ENCODE results near the gene G0S2.

G0S2 gene

GRCh38 chr1:209675565-209676154, 448 bp downstream of the G0S2 start:
- H3K9ac ChIP-seq (ENCODE audit: low read depth in 1 of 2, low read length in 2 of 2), result peak overlapping the region in 1 of 2 donors; percentile 75
- H3K27me3 ChIP-seq (ENCODE audit: control insufficient read depth in 2 of 2, insufficient read depth in 2 of 2, low read length in 2 of 2), result no peaks in the 10 kb centered on the region
- peaks cover 7 to 23% of the 10 kb centered on the region in 2 donors for H3K4me1 ChIP-seq (ENCODE audit: control insufficient read depth in 2 of 2, insufficient read depth in 2 of 2, low read length in 2 of 2)
- H3K27ac ChIP-seq (ENCODE audit: low read depth in 2 of 2, low read length in 2 of 2), result peak overlapping the region in 1 of 2 donors; percentile 35
- peak overlapping the region; percentile 68 to 76 for H3K4me3 ChIP-seq (ENCODE audit: low read length in 2 of 2)
- H3K36me3 ChIP-seq (ENCODE audit: control insufficient read depth in 2 of 2, insufficient read depth in 2 of 2, low read length in 2 of 2), result no peaks in the 10 kb centered on the region
- peaks cover 0 to 3% of the 10 kb centered on the region in 2 donors for H3K9me3 ChIP-seq (ENCODE audit: control insufficient read depth in 2 of 2, low read length in 2 of 2)

- H3K27ac ChIP-seq (ENCODE audit: low read depth in 2 of 2, low read length in 2 of 2), result no peak overlapping the region
- H3K27me3 ChIP-seq (ENCODE audit: control insufficient read depth in 2 of 2, insufficient read depth in 2 of 2, low read length in 2 of 2), result peaks cover 0 to 3% of the 10 kb centered on the region in 2 donors
- no peaks in the 10 kb centered on the region for H3K36me3 ChIP-seq (ENCODE audit: control insufficient read depth in 2 of 2, insufficient read depth in 2 of 2, low read length in 2 of 2)
- no peak overlapping the region for H3K4me3 ChIP-seq (ENCODE audit: low read length in 2 of 2)
- no peaks in the 10 kb centered on the region for H3K9me3 ChIP-seq (ENCODE audit: control insufficient read depth in 2 of 2, low read length in 2 of 2)
- peaks cover 4 to 17% of the 10 kb centered on the region in 2 donors for H3K4me1 ChIP-seq (ENCODE audit: control insufficient read depth in 2 of 2, insufficient read depth in 2 of 2, low read length in 2 of 2)
- H3K9ac ChIP-seq (ENCODE audit: low read depth in 1 of 2, low read length in 2 of 2), result no peak overlapping the region
These were observed 3.8 kb downstream of the G0S2 start for GRCh38 chr1:209678981-209679539.

- Histone ChIP-seq H3K4me1 (ENCODE audit: control insufficient read depth in 2 of 2, insufficient read depth in 2 of 2, low read length in 2 of 2) (no peaks in the 10 kb centered on the region), H3K36me3 (ENCODE audit: control insufficient read depth in 2 of 2, insufficient read depth in 2 of 2, low read length in 2 of 2) (no peaks in the 10 kb centered on the region), H3K9me3 (ENCODE audit: control insufficient read depth in 2 of 2, low read length in 2 of 2) (no peaks in the 10 kb centered on the region), H3K9ac (ENCODE audit: low read depth in 1 of 2, low read length in 2 of 2) (no peak overlapping the region), H3K27me3 (ENCODE audit: control insufficient read depth in 2 of 2, insufficient read depth in 2 of 2, low read length in 2 of 2) (peaks cover 0 to 3% of the 10 kb centered on the region in 2 donors), H3K4me3 (ENCODE audit: low read length in 2 of 2) (no peak overlapping the region), H3K27ac (ENCODE audit: low read depth in 2 of 2, low read length in 2 of 2) (no peak overlapping the region)
These were observed 10.6 kb downstream of the G0S2 start for GRCh38 chr1:209685821-209686220.

GRCh38 chr1:209686322-209686721, 11.1 kb downstream of the G0S2 start:
- H3K36me3 ChIP-seq (ENCODE audit: control insufficient read depth in 2 of 2, insufficient read depth in 2 of 2, low read length in 2 of 2), result no peaks in the 10 kb centered on the region
- H3K4me3 ChIP-seq (ENCODE audit: low read length in 2 of 2), result no peak overlapping the region
- H3K4me1 ChIP-seq (ENCODE audit: control insufficient read depth in 2 of 2, insufficient read depth in 2 of 2, low read length in 2 of 2), result no peaks in the 10 kb centered on the region
- H3K9ac ChIP-seq (ENCODE audit: low read depth in 1 of 2, low read length in 2 of 2), result no peak overlapping the region
- H3K27me3 ChIP-seq (ENCODE audit: control insufficient read depth in 2 of 2, insufficient read depth in 2 of 2, low read length in 2 of 2), result peaks cover 0 to 3% of the 10 kb centered on the region in 2 donors
- no peaks in the 10 kb centered on the region for H3K9me3 ChIP-seq (ENCODE audit: control insufficient read depth in 2 of 2, low read length in 2 of 2)
- H3K27ac ChIP-seq (ENCODE audit: low read depth in 2 of 2, low read length in 2 of 2), result no peak overlapping the region

- Histone ChIP-seq H3K4me3 (ENCODE audit: low read length in 2 of 2) (no peak overlapping the region), H3K9me3 (ENCODE audit: control insufficient read depth in 2 of 2, low read length in 2 of 2) (no peaks in the 10 kb centered on the region), H3K27me3 (ENCODE audit: control insufficient read depth in 2 of 2, insufficient read depth in 2 of 2, low read length in 2 of 2) (no peaks in the 10 kb centered on the region), H3K4me1 (ENCODE audit: control insufficient read depth in 2 of 2, insufficient read depth in 2 of 2, low read length in 2 of 2) (no peaks in the 10 kb centered on the region), H3K27ac (ENCODE audit: low read depth in 2 of 2, low read length in 2 of 2) (no peak overlapping the region), H3K36me3 (ENCODE audit: control insufficient read depth in 2 of 2, insufficient read depth in 2 of 2, low read length in 2 of 2) (no peaks in the 10 kb centered on the region), H3K9ac (ENCODE audit: low read depth in 1 of 2, low read length in 2 of 2) (no peak overlapping the region)
These were observed 13.6 kb downstream of the G0S2 start for GRCh38 chr1:209688746-209689234.

GRCh38 chr1:209689477-209689876, 14.3 kb downstream of the G0S2 start:
- Histone ChIP-seq H3K9me3 (ENCODE audit: control insufficient read depth in 2 of 2, low read length in 2 of 2) (no peaks in the 10 kb centered on the region), H3K27me3 (ENCODE audit: control insufficient read depth in 2 of 2, insufficient read depth in 2 of 2, low read length in 2 of 2) (no peaks in the 10 kb centered on the region), H3K36me3 (ENCODE audit: control insufficient read depth in 2 of 2, insufficient read depth in 2 of 2, low read length in 2 of 2) (no peaks in the 10 kb centered on the region), H3K27ac (ENCODE audit: low read depth in 2 of 2, low read length in 2 of 2) (no peak overlapping the region), H3K4me1 (ENCODE audit: control insufficient read depth in 2 of 2, insufficient read depth in 2 of 2, low read length in 2 of 2) (no peaks in the 10 kb centered on the region), H3K4me3 (ENCODE audit: low read length in 2 of 2) (no peak overlapping the region), H3K9ac (ENCODE audit: low read depth in 1 of 2, low read length in 2 of 2) (no peak overlapping the region)

- H3K9ac ChIP-seq (ENCODE audit: low read depth in 1 of 2, low read length in 2 of 2), result no peak overlapping the region
- no peaks in the 10 kb centered on the region for H3K9me3 ChIP-seq (ENCODE audit: control insufficient read depth in 2 of 2, low read length in 2 of 2)
- no peaks in the 10 kb centered on the region for H3K4me1 ChIP-seq (ENCODE audit: control insufficient read depth in 2 of 2, insufficient read depth in 2 of 2, low read length in 2 of 2)
- no peaks in the 10 kb centered on the region for H3K36me3 ChIP-seq (ENCODE audit: control insufficient read depth in 2 of 2, insufficient read depth in 2 of 2, low read length in 2 of 2)
- H3K4me3 ChIP-seq (ENCODE audit: low read length in 2 of 2), result no peak overlapping the region
- no peak overlapping the region for H3K27ac ChIP-seq (ENCODE audit: low read depth in 2 of 2, low read length in 2 of 2)
- no peaks in the 10 kb centered on the region for H3K27me3 ChIP-seq (ENCODE audit: control insufficient read depth in 2 of 2, insufficient read depth in 2 of 2, low read length in 2 of 2)
These were observed 16.0 kb downstream of the G0S2 start for GRCh38 chr1:209691237-209691636.

GRCh38 chr1:209692296-209692695, 17.1 kb downstream of the G0S2 start:
- no peaks in the 10 kb centered on the region for H3K36me3 ChIP-seq (ENCODE audit: control insufficient read depth in 2 of 2, insufficient read depth in 2 of 2, low read length in 2 of 2)
- H3K9me3 ChIP-seq (ENCODE audit: control insufficient read depth in 2 of 2, low read length in 2 of 2), result no peaks in the 10 kb centered on the region
- no peaks in the 10 kb centered on the region for H3K4me1 ChIP-seq (ENCODE audit: control insufficient read depth in 2 of 2, insufficient read depth in 2 of 2, low read length in 2 of 2)
- H3K4me3 ChIP-seq (ENCODE audit: low read length in 2 of 2), result no peak overlapping the region
- no peak overlapping the region for H3K9ac ChIP-seq (ENCODE audit: low read depth in 1 of 2, low read length in 2 of 2)
- no peak overlapping the region for H3K27ac ChIP-seq (ENCODE audit: low read depth in 2 of 2, low read length in 2 of 2)
- H3K27me3 ChIP-seq (ENCODE audit: control insufficient read depth in 2 of 2, insufficient read depth in 2 of 2, low read length in 2 of 2), result no peaks in the 10 kb centered on the region

GRCh38 chr1:209692745-209693504, 17.7 kb downstream of the G0S2 start:
- Histone ChIP-seq H3K27ac (ENCODE audit: low read depth in 2 of 2, low read length in 2 of 2) (no peak overlapping the region), H3K36me3 (ENCODE audit: control insufficient read depth in 2 of 2, insufficient read depth in 2 of 2, low read length in 2 of 2) (no peaks in the 10 kb centered on the region), H3K9me3 (ENCODE audit: control insufficient read depth in 2 of 2, low read length in 2 of 2) (no peaks in the 10 kb centered on the region), H3K27me3 (ENCODE audit: control insufficient read depth in 2 of 2, insufficient read depth in 2 of 2, low read length in 2 of 2) (no peaks in the 10 kb centered on the region), H3K4me1 (ENCODE audit: control insufficient read depth in 2 of 2, insufficient read depth in 2 of 2, low read length in 2 of 2) (no peaks in the 10 kb centered on the region), H3K9ac (ENCODE audit: low read depth in 1 of 2, low read length in 2 of 2) (no peak overlapping the region), H3K4me3 (ENCODE audit: low read length in 2 of 2) (no peak overlapping the region)

- Histone ChIP-seq H3K27ac (ENCODE audit: low read depth in 2 of 2, low read length in 2 of 2) (no peak overlapping the region), H3K27me3 (ENCODE audit: control insufficient read depth in 2 of 2, insufficient read depth in 2 of 2, low read length in 2 of 2) (no peaks in the 10 kb centered on the region), H3K9me3 (ENCODE audit: control insufficient read depth in 2 of 2, low read length in 2 of 2) (no peaks in the 10 kb centered on the region), H3K4me1 (ENCODE audit: control insufficient read depth in 2 of 2, insufficient read depth in 2 of 2, low read length in 2 of 2) (no peaks in the 10 kb centered on the region), H3K9ac (ENCODE audit: low read depth in 1 of 2, low read length in 2 of 2) (no peak overlapping the region), H3K4me3 (ENCODE audit: low read length in 2 of 2) (no peak overlapping the region), H3K36me3 (ENCODE audit: control insufficient read depth in 2 of 2, insufficient read depth in 2 of 2, low read length in 2 of 2) (no peaks in the 10 kb centered on the region)
These were observed 21.5 kb downstream of the G0S2 start for GRCh38 chr1:209696673-209697072.
